SH-SY5Y (cell line): ENCODE data around the gene GADL1.

ENCODE experiments used
- GATA2 ChIP-seq: IDR thresholded peaks from 2 replicates; pipeline ENCODE4 v1.6.1; 2011; ENCODE audit warnings: mild to moderate bottlenecking, low read depth, low read length
- GATA3 ChIP-seq: IDR thresholded peaks from 2 replicates; pipeline ENCODE4 v1.6.1; 2011; ENCODE audit warnings: low read depth, mild to moderate bottlenecking, low read length, moderate library complexity

DNA sequence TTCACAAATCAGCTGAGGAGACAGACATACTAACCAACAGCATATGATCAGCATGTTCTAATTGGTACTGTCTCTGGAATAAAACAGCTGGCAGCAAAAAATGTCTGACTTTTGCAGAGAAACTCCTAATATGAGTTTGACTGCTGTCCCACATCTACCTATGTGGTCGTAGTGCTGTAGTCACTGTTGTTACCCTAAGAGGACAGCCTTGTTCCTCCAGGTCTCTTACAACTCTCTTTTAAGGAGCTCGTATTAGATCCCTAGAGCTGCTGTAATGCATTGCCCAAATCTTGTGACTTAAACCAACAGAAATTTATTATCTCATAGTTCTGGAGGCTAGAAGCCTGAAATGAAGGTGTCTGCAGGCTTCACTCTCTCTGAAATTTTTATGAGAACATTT is 195.9 kb downstream of the GADL1 start:
- TF ChIP-seq GATA2 = no peak
- no peak for TF ChIP-seq GATA3
